GM23338 (cell line): Measurements from ENCODE around the gene TYW1B. TPM values are rescaled to one million over a fixed set of nuclear protein-coding genes. Genes with fewer than 3 reads are reported as not detected.
A peak's percentile ranks its signal among the peaks of the same experiment; 100 is the strongest.
"Not testable (repeated sequence)": the region's sequence is repeated elsewhere in the genome, so short reads cannot be mapped to it uniquely, and the experiment has no call there.

Experiments
- ATAC-seq: fragments of 200-7000 bp; cut with Tn5 transposase; 3 replicates; pipeline ENCODE4 v1.9.1; 2020
- DNase-seq: peaks from one replicate; pipeline ENCODE4 v3.0.0-alpha.2; 2015; ENCODE audit warnings: low spot score
- H2AFZ ChIP-seq: fragments of 200-600 bp; sonication (generic); 2 replicates; pipeline ENCODE4 v1.8.0; 2016; ENCODE audit warnings: antibody characterized with exemption, mild to moderate bottlenecking, moderate library complexity
- H3F3A ChIP-seq: fragments of 200-600 bp; sonication (generic); replicated peaks from 2 replicates; pipeline ENCODE4 v1.8.0; 2017; ENCODE audit warnings: antibody characterized with exemption, mixed run types, low read depth
- H3K27ac ChIP-seq: fragments of 200-600 bp; sonication (generic); 2 replicates; pipeline ENCODE4 v1.6.1; 2016; ENCODE audit warnings: low read depth
- H3K27me3 ChIP-seq: fragments of 200-600 bp; sonication (generic); 2 replicates; pipeline ENCODE4 v1.8.0; 2016; ENCODE audit warnings: mild to moderate bottlenecking, mixed run types, moderate library complexity; ENCODE audit not compliant: insufficient read depth
- H3K36me3 ChIP-seq: fragments of 200-600 bp; sonication (generic); 2 replicates; pipeline ENCODE4 v1.8.0; 2016; ENCODE audit warnings: mild to moderate bottlenecking; ENCODE audit not compliant: insufficient read depth
- H3K4me1 ChIP-seq: fragments of 200-600 bp; sonication (generic); 2 replicates; pipeline ENCODE4 v1.8.0; 2016; ENCODE audit warnings: mild to moderate bottlenecking, moderate library complexity; ENCODE audit not compliant: insufficient read depth
- H3K4me2 ChIP-seq: fragments of 200-600 bp; sonication (generic); 2 replicates; pipeline ENCODE4 v1.7.1; 2017; ENCODE audit warnings: mixed run types
- H3K4me3 ChIP-seq: fragments of 200-600 bp; sonication (generic); 2 replicates; pipeline ENCODE4 v1.6.1; 2016; ENCODE audit warnings: mixed run types
- H3K79me2 ChIP-seq: fragments of 200-600 bp; sonication (generic); replicated peaks from 2 replicates; pipeline ENCODE4 v1.8.0; 2017; ENCODE audit warnings: mild to moderate bottlenecking; ENCODE audit not compliant: insufficient read depth
- H3K9me2 ChIP-seq: fragments of 200-600 bp; sonication (generic); 2 replicates; pipeline ENCODE4 v1.8.0; 2017; ENCODE audit not compliant: insufficient read depth
- H4K20me1 ChIP-seq: fragments of 200-600 bp; sonication (generic); replicated peaks from 2 replicates; pipeline ENCODE4 v1.8.0; 2017; ENCODE audit warnings: mild to moderate bottlenecking; ENCODE audit not compliant: insufficient read depth
- H3K27ac Mint-ChIP-seq: 2 replicates; pipeline ENCODE4 v1.8.0; 2020; ENCODE audit warnings: inconsistent platforms, mild to moderate bottlenecking, moderate library complexity, mixed read lengths
- H3K27me3 Mint-ChIP-seq: 3 replicates; pipeline ENCODE4 v1.8.0; 2022; ENCODE audit warnings: low read depth, mild to moderate bottlenecking, moderate library complexity, mixed read lengths, inconsistent platforms; ENCODE audit not compliant: insufficient read depth, poor library complexity
- H3K36me3 Mint-ChIP-seq: 3 replicates; pipeline ENCODE4 v1.8.0; 2021; ENCODE audit warnings: low read depth, mild to moderate bottlenecking, inconsistent platforms, moderate library complexity, mixed read lengths
- H3K4me1 Mint-ChIP-seq: 3 replicates; pipeline ENCODE4 v1.8.0; 2020; ENCODE audit warnings: mild to moderate bottlenecking, inconsistent platforms, mixed read lengths
- H3K4me3 Mint-ChIP-seq: 3 replicates; pipeline ENCODE4 v1.8.0; 2021; ENCODE audit warnings: moderate library complexity, mild to moderate bottlenecking, inconsistent platforms, mixed read lengths
- H3K9me3 Mint-ChIP-seq: 3 replicates; pipeline ENCODE4 v1.8.0; 2020; ENCODE audit warnings: moderate library complexity, mild to moderate bottlenecking, inconsistent platforms, mixed read lengths
- polyA plus RNA-seq: library from polyadenylated mRNA; unstranded; fragments of >200 nt; fragmentation: Nextera tagmentation; extraction: Ambion mirVana; gene quantifications from 2 replicates; pipeline ENCODE4 v1.2.1, GENCODE V29; 2016
- total RNA-seq: library from RNA; depleted of rRNA; stranded (reverse); fragments of >200 nt; shearing (Covaris generic); gene quantifications from 2 replicates; pipeline ENCODE4 v1.2.3, GENCODE V29; 2014

TYW1B gene
- total and polyA plus RNA-seq, 2 experiments from 2014 or later, result 2.8 to 5.6 TPM

DNA sequence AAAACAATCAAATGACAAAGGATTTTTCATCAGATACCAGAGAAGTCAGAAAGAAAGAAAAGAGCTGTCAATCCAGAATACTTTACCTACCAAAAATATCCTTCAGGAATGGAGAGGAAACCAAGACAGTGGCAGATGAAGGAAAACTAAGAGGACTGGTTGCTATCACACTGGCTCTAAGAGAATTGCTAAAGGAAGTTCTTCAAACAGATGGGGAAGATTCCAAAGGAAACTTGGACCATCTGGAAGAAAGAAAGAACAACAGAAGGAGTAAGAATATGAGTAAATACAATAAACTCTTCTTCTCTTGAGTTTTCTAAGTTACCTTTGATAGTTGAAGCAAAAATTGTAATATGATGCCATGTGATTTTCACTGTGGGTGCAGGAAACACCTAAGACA lies 220.0 kb downstream of the TYW1B start:
- H3K4me2 ChIP-seq, H3K27ac Mint-ChIP-seq, H3K4me3 ChIP-seq, H3K4me1 Mint-ChIP-seq, H3K36me3 ChIP-seq, H3K27me3 ChIP-seq, H3F3A ChIP-seq, ATAC-seq, H3K27me3 Mint-ChIP-seq, H2AFZ ChIP-seq, H3K9me3 Mint-ChIP-seq, H3K4me1 ChIP-seq, H3K4me3 Mint-ChIP-seq, H3K9me2 ChIP-seq, DNase-seq, H4K20me1 ChIP-seq, H3K79me2 ChIP-seq: not testable (repeated sequence)
- H3K36me3 Mint-ChIP-seq, result peaks cover 21% of the 10 kb centered on the region
- H3K27ac ChIP-seq, result 0 out of 2 replicates have a peak overlapping the region, but pooled peaks have one; percentile 13

- not testable (repeated sequence) for H3K27ac ChIP-seq, H3K27me3 Mint-ChIP-seq, H4K20me1 ChIP-seq, H3F3A ChIP-seq, H3K79me2 ChIP-seq, H3K4me1 ChIP-seq, H3K36me3 ChIP-seq, H3K4me3 Mint-ChIP-seq, ATAC-seq, H3K9me2 ChIP-seq, H3K4me3 ChIP-seq, H3K27ac Mint-ChIP-seq, H3K4me2 ChIP-seq, H2AFZ ChIP-seq, H3K27me3 ChIP-seq, H3K9me3 Mint-ChIP-seq, DNase-seq, H3K4me1 Mint-ChIP-seq
- peaks cover 11% of the 10 kb centered on the region for H3K36me3 Mint-ChIP-seq
These were observed 222.1 kb downstream of the TYW1B start for GRCh38 chr7:72605863-72606431.

- H3K4me3 Mint-ChIP-seq, H3K27ac ChIP-seq, ATAC-seq: not testable (repeated sequence)
These were observed 223.0 kb downstream of the TYW1B start for GRCh38 chr7:72604771-72605611.

GRCh38 chr7:72603476-72603875 lies 224.5 kb downstream of the TYW1B start:
- H3K4me1 Mint-ChIP-seq, ATAC-seq: not testable (repeated sequence)

More at GRCh38 chr7:72604771-72605611, 223.0 kb downstream of the TYW1B start:
- not testable (repeated sequence) for H2AFZ ChIP-seq, H3K36me3 Mint-ChIP-seq, H3K4me2 ChIP-seq, H4K20me1 ChIP-seq, H3K79me2 ChIP-seq, DNase-seq, H3K27me3 ChIP-seq, H3K4me1 Mint-ChIP-seq, H3K9me3 Mint-ChIP-seq, H3K36me3 ChIP-seq, H3F3A ChIP-seq, H3K4me1 ChIP-seq, H3K27me3 Mint-ChIP-seq, H3K27ac Mint-ChIP-seq, H3K4me3 ChIP-seq, H3K9me2 ChIP-seq

More at GRCh38 chr7:72603476-72603875, 224.5 kb downstream of the TYW1B start:
- H3K79me2 ChIP-seq, H3K36me3 ChIP-seq, H2AFZ ChIP-seq, H3K36me3 Mint-ChIP-seq, H3K27me3 Mint-ChIP-seq, H3K4me1 ChIP-seq, H3K27me3 ChIP-seq, H3K27ac ChIP-seq, H3K4me2 ChIP-seq, H3K9me2 ChIP-seq, H3K4me3 ChIP-seq, H3F3A ChIP-seq, H3K9me3 Mint-ChIP-seq, DNase-seq, H3K4me3 Mint-ChIP-seq, H4K20me1 ChIP-seq, H3K27ac Mint-ChIP-seq: not testable (repeated sequence)
